NCI-H1417 (cell line): ENCODE data around the gene NECTIN1.

Experiments used
- DNase-seq, 3 experiments: peaks; one replicate each; lab custom pipeline; 2025; lab: John Stamatoyannopoulos, UW

Gene NECTIN1

DNA sequence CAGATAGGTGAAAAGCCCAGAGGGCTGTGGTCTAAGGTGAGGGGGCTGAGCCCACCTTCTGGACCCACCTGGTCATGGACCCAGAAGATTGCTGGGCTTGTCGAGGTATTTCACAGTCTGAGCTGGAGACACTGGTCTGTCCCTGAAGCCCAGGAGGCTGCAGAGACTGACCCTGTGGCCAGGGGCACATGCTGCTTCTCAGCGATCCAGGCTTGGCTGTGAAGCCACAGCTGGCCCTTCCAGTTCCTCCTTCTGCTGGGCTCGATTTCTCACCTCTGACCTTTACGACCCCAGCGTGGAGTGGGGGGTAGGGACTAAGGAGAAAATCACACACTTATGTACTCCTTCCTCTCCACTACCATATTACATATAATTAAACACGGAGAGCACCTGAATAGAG is 88.5 kb downstream of the NECTIN1 start:
- DNase-seq = peak in 1 of 3 experiments; percentile 38

- no peak for DNase-seq
These were observed 89.3 kb downstream of the NECTIN1 start for GRCh38 chr11:119639642-119640205.

DNA sequence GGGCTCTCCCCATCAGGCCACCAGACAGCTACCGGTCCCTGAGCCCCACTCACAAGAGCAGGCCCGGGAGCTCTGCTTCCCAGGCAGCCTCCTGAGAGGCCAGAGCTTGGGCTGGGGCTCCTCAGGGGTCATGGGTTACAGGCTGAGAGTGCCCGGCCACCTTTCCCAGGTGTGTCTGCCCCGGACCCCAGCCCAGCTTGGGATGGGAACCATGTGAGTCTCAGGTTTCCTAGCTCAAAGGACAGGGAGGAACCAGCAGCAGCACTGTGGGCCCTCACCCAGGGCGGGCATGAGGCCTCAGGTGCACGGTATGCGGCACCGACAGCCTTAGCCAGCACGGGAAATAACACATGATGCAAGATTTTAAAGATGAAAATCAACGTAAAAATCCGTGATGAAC is 90.1 kb downstream of the NECTIN1 start:
- no peak for DNase-seq

- no peak for DNase-seq
These were observed 91.5 kb downstream of the NECTIN1 start for GRCh38 chr11:119637481-119637880.

DNA sequence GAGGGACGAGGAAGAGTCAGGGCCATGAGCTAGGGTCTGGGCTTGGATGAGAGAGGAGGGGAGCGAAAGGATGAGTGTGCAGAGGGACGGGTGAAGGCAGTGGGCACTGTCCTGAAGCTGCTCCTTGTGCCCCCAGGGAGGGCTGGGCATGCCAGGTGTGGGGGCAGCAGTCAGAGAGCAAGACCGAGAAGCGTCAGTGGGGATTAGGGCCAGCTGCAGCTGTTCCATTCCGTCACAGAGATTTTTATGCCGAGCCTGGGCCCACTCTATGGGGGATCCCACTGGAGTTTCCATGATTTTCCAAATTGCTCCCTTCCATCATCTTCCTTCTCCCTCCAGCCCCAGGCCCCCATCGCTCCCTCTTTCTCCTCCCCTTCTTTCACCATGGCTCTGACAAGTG is 93.2 kb downstream of the NECTIN1 start:
- DNase-seq = no peak

GRCh38 chr11:119635041-119635740 is 93.8 kb downstream of the NECTIN1 start:
- no peak for DNase-seq

DNA sequence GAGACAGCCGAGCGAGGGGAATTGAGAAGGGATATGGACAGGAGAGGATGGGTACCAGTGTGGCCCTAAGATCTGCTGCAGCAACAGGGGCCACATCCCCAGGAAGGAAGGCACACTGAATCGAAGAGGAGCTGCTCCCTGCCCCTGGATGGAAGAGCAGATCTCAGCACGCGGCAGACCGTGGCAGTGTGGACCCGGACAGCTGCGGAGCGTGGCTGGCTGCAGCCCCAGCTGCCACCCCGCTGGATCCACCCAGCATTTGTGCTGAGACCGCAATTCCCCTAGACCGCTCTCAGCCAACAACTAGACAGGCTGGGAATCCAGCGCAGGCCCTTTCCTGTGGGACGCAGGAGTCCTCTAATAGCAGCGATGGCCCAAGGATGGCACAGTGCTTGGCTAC is 94.7 kb downstream of the NECTIN1 start:
- DNase-seq = no peak

DNA sequence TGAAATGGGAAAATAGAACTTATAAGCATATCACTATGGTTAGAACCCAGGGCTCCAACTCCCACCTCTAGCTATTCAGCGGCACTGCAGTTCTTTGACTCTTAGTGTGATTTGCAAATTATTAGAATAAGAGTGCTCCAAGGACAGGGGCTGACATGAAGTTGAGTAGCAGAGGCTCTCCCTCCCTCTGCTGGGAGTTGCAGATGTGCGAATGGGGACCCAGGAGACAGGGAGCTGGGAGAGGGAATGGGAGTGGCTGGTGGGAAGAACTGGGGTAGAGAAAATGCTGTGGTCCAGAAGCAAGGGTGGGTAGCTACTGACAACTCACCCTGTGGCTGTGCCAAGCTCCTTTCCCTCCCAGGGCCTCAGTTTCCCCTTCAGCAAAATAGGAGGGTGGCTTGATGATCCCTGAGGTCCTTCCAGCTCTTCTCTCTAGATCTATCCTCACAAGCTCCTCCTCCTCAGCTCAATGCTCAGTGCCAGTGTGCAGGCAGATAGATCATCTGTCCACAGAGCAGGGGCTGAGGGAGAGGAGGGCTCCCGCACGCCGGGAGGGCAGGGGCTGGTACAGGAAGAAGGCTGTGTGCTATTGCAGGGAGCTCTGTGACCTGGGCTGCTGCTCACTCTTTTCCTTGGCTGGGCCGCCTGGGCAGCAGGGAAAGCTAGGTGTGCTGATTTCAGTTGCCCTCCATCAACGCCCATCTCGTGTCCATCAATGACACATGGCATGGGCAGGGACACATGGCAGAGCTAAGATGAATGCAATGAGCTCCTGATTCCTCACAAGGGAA is 99.0 kb downstream of the NECTIN1 start:
- DNase-seq = no peak

DNA sequence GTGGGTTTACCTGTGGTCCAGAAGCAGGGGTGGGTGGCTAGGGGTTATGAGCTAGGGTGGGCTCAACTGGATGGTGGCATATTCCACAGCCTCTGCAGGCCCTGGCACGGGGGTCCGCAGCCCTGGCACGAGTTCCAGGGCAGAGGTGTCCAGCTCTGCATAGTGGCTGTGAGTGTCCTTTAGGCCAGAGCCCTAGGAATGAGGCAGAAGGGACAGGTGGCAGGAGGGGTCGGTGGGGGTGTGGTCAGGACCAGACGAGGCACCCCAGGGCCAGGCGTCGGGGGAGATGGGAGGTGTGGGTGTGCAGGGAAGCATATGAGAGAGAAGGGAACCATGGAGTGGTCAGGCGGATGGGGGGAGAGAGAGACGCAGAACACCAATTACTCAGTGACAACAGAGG is 99.9 kb downstream of the NECTIN1 start:
- DNase-seq = peak in 1 of 3 experiments; percentile 9

GRCh38 chr11:119627286-119627685 is 101.7 kb downstream of the NECTIN1 start:
- no peak for DNase-seq

DNA sequence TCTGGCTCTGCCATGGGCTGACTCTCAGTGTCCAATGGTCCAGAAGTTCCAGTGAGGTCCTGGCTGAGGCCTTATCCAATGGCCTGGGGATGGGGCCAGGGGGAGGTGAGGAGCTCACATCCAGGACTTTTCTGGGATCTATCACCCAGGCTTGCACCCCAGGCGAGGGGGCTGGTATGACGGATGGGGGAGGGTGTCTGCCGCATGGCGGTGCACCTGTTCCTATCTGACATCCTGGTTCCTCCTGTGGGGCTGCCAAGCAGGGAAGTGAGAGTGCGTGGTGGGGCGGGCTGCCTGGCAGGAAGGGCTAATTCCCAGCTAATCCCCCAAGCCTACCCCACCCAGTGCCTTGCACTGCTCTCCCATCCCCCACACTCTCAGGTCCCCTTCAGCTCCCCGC is 102.1 kb downstream of the NECTIN1 start:
- DNase-seq = no peak

DNA sequence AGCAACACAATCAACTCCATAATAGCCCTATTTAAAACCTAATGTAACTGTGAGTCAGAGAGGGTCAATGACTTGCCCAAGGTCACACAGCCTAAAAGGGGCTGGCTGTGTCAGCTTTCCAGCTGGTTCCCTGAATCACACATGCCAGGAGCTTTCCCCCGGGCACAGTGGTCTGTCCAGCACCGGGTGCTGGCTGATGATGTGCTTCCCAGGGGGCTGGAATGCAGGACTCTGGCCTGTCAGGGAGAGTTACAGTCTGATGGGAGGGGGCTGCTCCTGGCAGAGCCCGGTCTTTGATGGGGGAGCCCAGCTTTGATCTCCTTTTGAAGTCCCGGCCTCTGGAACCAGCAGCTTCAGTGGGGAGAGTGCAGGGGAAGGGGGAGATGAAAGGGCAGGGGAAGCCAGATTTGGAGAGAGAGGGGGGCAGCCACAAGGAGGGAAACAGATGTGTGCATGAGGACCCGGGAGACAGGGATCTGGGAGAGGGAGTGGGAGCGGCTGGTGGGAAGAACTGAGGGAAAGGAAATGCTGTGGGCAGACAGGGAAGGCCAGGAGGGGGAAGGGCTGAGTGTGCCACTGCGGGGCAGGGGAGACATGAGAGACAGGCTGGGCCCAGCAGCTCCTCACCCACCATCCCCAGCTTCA is 102.7 kb downstream of the NECTIN1 start:
- DNase-seq = no peak

DNA sequence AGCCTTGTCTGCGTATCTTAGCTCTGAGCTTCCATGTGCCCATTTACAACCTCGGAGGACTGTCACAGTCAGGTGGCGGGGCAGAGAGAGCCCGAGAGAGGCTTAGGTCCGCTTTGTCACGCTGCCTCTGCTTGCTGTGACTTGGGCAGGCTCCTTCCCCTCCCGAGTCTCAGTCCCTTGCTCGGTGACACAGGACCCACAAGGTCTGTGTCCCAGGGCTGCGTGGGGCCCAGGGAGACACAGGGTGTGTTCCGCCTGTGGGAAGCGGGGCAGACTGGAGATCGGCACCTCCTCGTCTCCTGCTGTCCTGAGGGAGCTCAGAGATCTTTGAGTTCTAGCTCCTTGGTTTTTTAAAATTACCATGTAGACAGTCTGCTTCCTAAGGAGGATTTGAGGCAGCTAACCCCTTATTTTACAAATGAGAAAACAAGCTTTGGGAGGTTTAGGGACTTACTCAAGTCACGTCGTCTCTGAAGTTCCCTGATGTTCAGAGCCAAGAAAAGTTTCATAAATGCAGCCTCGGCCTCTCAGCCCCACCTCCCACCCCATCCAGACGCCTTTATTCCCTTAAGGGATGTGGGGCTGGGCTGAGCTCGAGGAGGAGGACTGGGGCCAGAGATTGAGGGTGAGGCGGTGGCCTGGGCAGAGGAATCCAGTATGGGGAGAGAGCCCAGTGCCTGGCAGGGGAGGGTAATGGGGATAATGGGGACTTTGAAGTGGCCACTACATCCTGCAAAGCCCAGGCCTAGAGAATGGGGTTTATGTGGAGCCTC is 103.6 kb downstream of the NECTIN1 start:
- DNase-seq = no peak

- no peak for DNase-seq
These were observed 104.4 kb downstream of the NECTIN1 start for GRCh38 chr11:119624629-119625028.

DNA sequence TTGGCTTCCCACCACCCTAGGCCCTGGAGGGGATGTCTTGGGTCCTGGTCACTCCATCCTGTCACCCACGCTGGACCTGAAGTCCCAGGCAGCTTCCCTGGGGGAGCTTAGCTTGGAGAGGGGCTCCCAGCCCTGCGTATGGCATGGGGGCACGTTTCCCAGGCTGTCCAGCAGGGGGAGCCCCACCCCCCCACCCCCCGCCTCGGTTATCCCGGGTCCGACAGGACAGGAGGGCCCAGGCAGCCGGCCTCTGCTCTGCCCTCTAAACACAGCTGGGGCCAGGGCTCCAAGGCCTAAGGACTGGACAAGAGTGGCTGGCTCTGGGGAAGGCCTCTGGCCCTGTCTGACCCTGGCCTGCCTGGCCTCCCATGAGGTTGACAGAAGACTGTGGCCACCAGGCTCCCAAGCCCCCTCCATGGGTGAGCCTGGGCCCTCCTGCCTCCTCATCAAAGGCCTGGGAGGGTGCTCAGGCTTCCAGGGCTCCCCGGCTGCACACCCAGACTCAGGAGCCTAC is 104.8 kb downstream of the NECTIN1 start:
- DNase-seq = no peak

GRCh38 chr11:119623682-119624081 is 105.3 kb downstream of the NECTIN1 start:
- no peak for DNase-seq

DNA sequence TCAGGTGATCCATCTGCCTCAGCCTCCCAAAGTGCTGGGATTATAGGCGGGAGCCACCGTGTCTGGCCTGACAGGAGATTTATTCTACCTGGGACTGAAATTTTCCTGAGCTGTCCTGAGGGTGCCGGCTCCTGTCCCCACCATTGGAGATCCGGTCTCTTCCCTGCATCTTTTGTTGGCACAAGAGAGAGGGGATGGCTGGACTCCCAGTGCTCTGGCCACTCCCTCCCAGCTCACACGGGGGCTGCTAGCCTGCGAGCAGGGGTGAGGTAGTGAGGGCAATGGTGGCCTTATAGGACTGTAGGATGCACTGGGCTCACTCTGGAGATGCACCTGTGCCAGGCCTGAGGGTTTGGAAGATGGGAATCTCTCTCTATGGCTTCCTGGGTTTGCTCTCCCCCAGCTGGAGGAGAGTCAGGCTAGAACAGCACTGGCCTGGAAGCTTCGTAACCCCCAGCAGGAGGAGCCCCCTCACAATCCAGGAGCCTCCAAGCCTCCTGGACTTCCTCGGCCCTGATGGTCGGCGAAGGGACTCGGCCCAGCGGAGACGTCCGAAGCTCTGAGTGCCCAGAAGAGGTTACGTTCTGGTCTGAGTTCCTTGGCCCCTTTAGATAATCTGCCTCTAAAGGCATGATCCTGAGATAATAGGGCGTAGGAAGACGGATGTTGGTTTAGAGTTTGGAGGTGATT is 106.4 kb downstream of the NECTIN1 start:
- no peak for DNase-seq

- DNase-seq = no peak
These were observed 109.3 kb downstream of the NECTIN1 start for GRCh38 chr11:119619665-119620064.

GRCh38 chr11:119618208-119618909 is 110.6 kb downstream of the NECTIN1 start:
- DNase-seq = peak in 1 of 3 experiments; percentile 4

GRCh38 chr11:119617340-119617713 is 111.7 kb downstream of the NECTIN1 start:
- DNase-seq = peak in 1 of 3 experiments; percentile 25
